NT2/D1 (cell line): ENCODE results near the gene CUL1.
"Not testable (repeated sequence)": the region's sequence is repeated elsewhere in the genome, so short reads cannot be mapped to it uniquely, and the experiment has no call there.

Source experiments
- SUZ12 ChIP-seq: IDR thresholded peaks from 2 replicates; pipeline ENCODE4 v1.6.1; 2011; ENCODE audit not compliant: insufficient read length, insufficient read depth; ENCODE audit errors: extremely low read depth
- YY1 ChIP-seq: IDR thresholded peaks from 2 replicates; pipeline ENCODE4 v1.6.1; 2011; ENCODE audit not compliant: insufficient read length, insufficient read depth
- ZNF274 ChIP-seq: IDR thresholded peaks from 2 replicates; pipeline ENCODE4 v1.6.1; 2011; ENCODE audit warnings: mild to moderate bottlenecking, low read depth, low read length

- TF ChIP-seq YY1, SUZ12, ZNF274: not testable (repeated sequence)
These were observed 4.9 kb downstream of the CUL1 start for GRCh38 chr7:148703671-148703962.
